ENCODE data around the gene SLFN12L. TPM values are rescaled to one million over a fixed set of nuclear protein-coding genes. Genes with fewer than 3 reads are reported as not detected.

The SLFN12L gene
- total RNA-seq = under 0.01 and 0.37 TPM in 2 replicates

GRCh38 chr17:35537601-35538141 lies at the start of gene SLFN12L:
SLFN12L (minus strand) TSS chr17:35537678; CDS start chr17:35522364, 15,314 bp downstream.

DNA sequence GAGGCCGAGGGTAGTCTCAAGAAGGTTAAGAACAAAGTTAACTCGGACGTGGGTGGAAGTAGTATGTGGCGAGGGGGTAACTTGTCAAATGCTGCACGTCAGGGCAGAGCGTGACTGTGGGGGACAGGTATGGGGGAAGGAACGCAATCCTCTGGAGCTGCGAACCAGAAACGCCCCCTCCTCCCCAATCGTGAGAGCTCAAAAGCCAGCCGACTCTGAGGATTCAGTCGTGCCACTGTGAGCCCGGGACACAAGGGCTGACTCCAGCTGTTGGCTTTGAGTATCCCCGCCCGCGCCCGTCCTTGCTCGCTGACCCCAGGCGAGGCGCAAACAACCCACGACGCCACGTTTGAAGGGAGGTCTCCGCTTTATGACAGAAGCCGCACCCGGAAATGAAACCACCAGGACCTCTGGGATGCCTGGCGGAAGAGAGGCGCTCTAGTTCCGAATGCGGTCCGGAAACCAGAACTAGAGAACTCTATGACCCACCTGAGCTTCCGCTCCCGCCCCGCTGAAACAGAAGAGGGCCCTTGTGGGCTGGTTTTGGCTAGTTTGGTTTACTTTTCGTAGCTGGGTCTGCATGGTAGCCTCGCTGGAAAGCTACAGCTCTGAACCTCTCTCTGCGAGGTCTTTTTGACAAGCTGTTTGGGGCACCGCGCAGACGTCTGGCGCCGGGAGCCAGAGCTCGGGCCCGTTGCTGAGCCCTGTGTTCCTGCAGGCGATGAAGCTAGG lies 40.9 kb upstream of the SLFN12L start, which contains the start of gene PEX12:
Gene PEX12, minus strand, starts transcription at position 375 of the 732 bp plus-strand sequence. CDS start 550 bp downstream, outside the sequence.

DNA sequence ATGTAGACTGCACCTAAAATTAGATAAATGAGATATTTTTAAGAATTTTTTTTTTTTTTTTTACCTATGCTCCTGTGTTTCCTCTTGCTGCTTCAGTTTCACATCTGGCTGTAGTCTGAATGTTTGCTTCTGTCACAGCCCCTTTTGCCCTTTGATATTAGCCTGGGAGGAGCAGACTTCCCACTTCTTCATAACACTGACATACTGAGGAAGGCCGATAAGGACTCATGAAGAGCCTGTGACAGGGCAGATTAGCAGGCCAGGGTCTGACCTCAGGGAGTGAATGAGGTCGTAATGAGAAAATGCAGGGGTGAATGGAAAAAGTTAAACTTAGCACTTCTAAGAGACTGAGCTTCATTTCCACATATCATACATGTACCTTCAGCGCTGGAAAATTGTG lies 23.2 kb upstream of the SLFN12L start, which contains the start of gene SLFN14:
Gene SLFN14, minus strand, starts transcription at position 117 of the 400 bp plus-strand sequence. CDS start 2,757 bp downstream, outside the sequence.

GRCh38 chr17:35448214-35448898 lies 89.1 kb downstream of the SLFN12L start, which contains the start of gene SLFN13:
SLFN13 (minus strand) TSS chr17:35448766; CDS start chr17:35445680, 3,086 bp downstream.

GRCh38 chr17:35432176-35433074 lies 105.1 kb downstream of the SLFN12L start, which contains the start of gene SLFN12:
SLFN12 (minus strand) TSS chr17:35432500; CDS start chr17:35423028, 9,472 bp downstream.

Small RNA genes lying within 50 kb of the gene (small RNA-seq; reads per million reads assigned to genes)
- gene AC015911.1 = 0.08 reads per million
- 24.8 reads per million, percentile 97 among the genes with 10 or more reads in this experiment for gene SNORD7

Other genes with a start within 250 kb of the SLFN12L start
- gene SLFN11, start 164.1 kb downstream of the SLFN12L start, total RNA-seq = 87.5 and 142 TPM in 2 replicates
- gene SLFN12, start 105.2 kb downstream of the SLFN12L start, total RNA-seq = 14.7 and 18.4 TPM in 2 replicates
- 1.5 and 5.1 TPM in 2 replicates for gene SLFN13, start 88.9 kb downstream of the SLFN12L start, total RNA-seq
- gene SLFN14, start 23.1 kb upstream of the SLFN12L start, total RNA-seq = not detected in 2 replicates
- 5.9 and 7.8 TPM in 2 replicates for gene PEX12, start 40.9 kb upstream of the SLFN12L start, total RNA-seq
- 74.6 and 97.2 TPM in 2 replicates for gene AP2B1, start 49.6 kb upstream of the SLFN12L start, total RNA-seq
- gene RASL10B, start 194.0 kb upstream of the SLFN12L start, total RNA-seq = under 0.01 and 0.20 TPM in 2 replicates
- not detected in 2 replicates for gene GAS2L2, start 215.6 kb upstream of the SLFN12L start, total RNA-seq
- not detected in 2 replicates for gene C17orf50, start 223.2 kb upstream of the SLFN12L start, total RNA-seq